NT2/D1 (cell line): ENCODE data around the gene KMT2B.
"Not testable (repeated sequence)": the region's sequence is repeated elsewhere in the genome, so short reads cannot be mapped to it uniquely, and the experiment has no call there.

Experiments used
- DNase-seq: peaks from one replicate; pipeline ENCODE4 v3.0.0-alpha.2; 2011; ENCODE audit warnings: low read depth, low spot score
- H3K27me3 ChIP-seq: 2 replicates; pipeline ENCODE4 v1.6.0; 2011; ENCODE audit warnings: mild to moderate bottlenecking; ENCODE audit not compliant: insufficient read length, insufficient read depth
- H3K36me3 ChIP-seq: 2 replicates; pipeline ENCODE4 v1.6.1; 2011; ENCODE audit warnings: mild to moderate bottlenecking, low read length, mixed read lengths; ENCODE audit not compliant: insufficient read depth, insufficient read length
- H3K4me1 ChIP-seq: 2 replicates; pipeline ENCODE4 v1.5.1; 2011; ENCODE audit not compliant: insufficient read depth, insufficient read length
- H3K4me3 ChIP-seq: 2 replicates; pipeline ENCODE4 v1.5.1; 2011; ENCODE audit warnings: low read depth; ENCODE audit not compliant: insufficient read length
- H3K9ac ChIP-seq: 2 replicates; pipeline ENCODE4 v1.6.0; 2011; ENCODE audit warnings: low read depth; ENCODE audit not compliant: insufficient read length
- H3K9me3 ChIP-seq: 2 replicates; pipeline ENCODE4 v1.5.1; 2011; ENCODE audit warnings: mild to moderate bottlenecking, low read length; ENCODE audit not compliant: insufficient read depth
- SUZ12 ChIP-seq: IDR thresholded peaks from 2 replicates; pipeline ENCODE4 v1.6.1; 2011; ENCODE audit not compliant: insufficient read length, insufficient read depth; ENCODE audit errors: extremely low read depth
- YY1 ChIP-seq: IDR thresholded peaks from 2 replicates; pipeline ENCODE4 v1.6.1; 2011; ENCODE audit not compliant: insufficient read length, insufficient read depth
- ZNF274 ChIP-seq: IDR thresholded peaks from 2 replicates; pipeline ENCODE4 v1.6.1; 2011; ENCODE audit warnings: mild to moderate bottlenecking, low read depth, low read length

The KMT2B gene

GRCh38 chr19:35766571-35767104 lies 48.8 kb downstream of the KMT2B start:
- peaks cover 39% of the 10 kb centered on the region for H3K36me3 ChIP-seq
- no peak for TF ChIP-seq SUZ12
- no peak for TF ChIP-seq YY1
- TF ChIP-seq ZNF274: no peak
- no peaks in the 10 kb centered on the region for H3K9me3 ChIP-seq
- no peak overlapping the region for H3K4me3 ChIP-seq
- no peaks in the 10 kb centered on the region for H3K27me3 ChIP-seq
- no peak overlapping the region for H3K9ac ChIP-seq
- no peak for DNase-seq
- peaks cover 6% of the 10 kb centered on the region for H3K4me1 ChIP-seq

- no peaks in the 10 kb centered on the region for H3K27me3 ChIP-seq
- peak overlapping the region; percentile 56 for H3K9ac ChIP-seq
- H3K9me3 ChIP-seq: no peaks in the 10 kb centered on the region
- peaks cover 6% of the 10 kb centered on the region for H3K4me1 ChIP-seq
- H3K36me3 ChIP-seq: peaks cover 31% of the 10 kb centered on the region
- TF ChIP-seq ZNF274: no peak
- TF ChIP-seq SUZ12: no peak
- TF ChIP-seq YY1: no peak
- H3K4me3 ChIP-seq: no peak overlapping the region
- DNase-seq: no peak
Measured at GRCh38 chr19:35767288-35768081, 49.7 kb downstream of the KMT2B start.

- H3K36me3 ChIP-seq: peaks cover 28% of the 10 kb centered on the region
- no peak for DNase-seq
- no peaks in the 10 kb centered on the region for H3K9me3 ChIP-seq
- TF ChIP-seq YY1 (no peak), SUZ12 (no peak), ZNF274 (no peak)
- H3K4me1 ChIP-seq: peaks cover 6% of the 10 kb centered on the region
- peak overlapping the region; percentile 32 for H3K9ac ChIP-seq
- no peaks in the 10 kb centered on the region for H3K27me3 ChIP-seq
- H3K4me3 ChIP-seq: no peak overlapping the region
Measured at GRCh38 chr19:35768082-35768421, 50.2 kb downstream of the KMT2B start.

GRCh38 chr19:35772362-35772761 lies 54.6 kb downstream of the KMT2B start:
- not testable (repeated sequence) for DNase-seq

GRCh38 chr19:35773020-35773806 lies 55.4 kb downstream of the KMT2B start:
- peaks cover 19% of the 10 kb centered on the region for H3K27me3 ChIP-seq
- peaks cover 16% of the 10 kb centered on the region for H3K4me1 ChIP-seq
- H3K9me3 ChIP-seq: no peaks in the 10 kb centered on the region
- peaks cover 9% of the 10 kb centered on the region for H3K36me3 ChIP-seq
- no peak for TF ChIP-seq SUZ12
- no peak for TF ChIP-seq YY1
- TF ChIP-seq ZNF274: no peak
- no peak overlapping the region for H3K4me3 ChIP-seq
- H3K9ac ChIP-seq: no peak overlapping the region
- DNase-seq: no peak

More at GRCh38 chr19:35772362-35772761, 54.6 kb downstream of the KMT2B start:
- Histone ChIP-seq H3K27me3 (peaks cover 13% of the 10 kb centered on the region), H3K4me1 (peaks cover 16% of the 10 kb centered on the region), H3K36me3 (peaks cover 12% of the 10 kb centered on the region)
- not testable (repeated sequence) for H3K9me3 ChIP-seq, H3K9ac ChIP-seq, H3K4me3 ChIP-seq

GRCh38 chr19:35774274-35775045 lies 56.7 kb downstream of the KMT2B start:
- TF ChIP-seq YY1 (no peak), ZNF274 (no peak), SUZ12 (no peak)
- no peak for DNase-seq
- H3K36me3 ChIP-seq: no peaks in the 10 kb centered on the region
- H3K9ac ChIP-seq: no peak overlapping the region
- H3K4me3 ChIP-seq: no peak overlapping the region
- no peaks in the 10 kb centered on the region for H3K9me3 ChIP-seq
- peaks cover 15% of the 10 kb centered on the region for H3K4me1 ChIP-seq
- H3K27me3 ChIP-seq: peaks cover 25% of the 10 kb centered on the region

- no peaks in the 10 kb centered on the region for H3K9me3 ChIP-seq
- TF ChIP-seq SUZ12: no peak
- TF ChIP-seq ZNF274: no peak
- TF ChIP-seq YY1: no peak
- no peak overlapping the region for H3K9ac ChIP-seq
- DNase-seq: no peak
- no peaks in the 10 kb centered on the region for H3K36me3 ChIP-seq
- H3K4me1 ChIP-seq: peaks cover 15% of the 10 kb centered on the region
- H3K27me3 ChIP-seq: peaks cover 25% of the 10 kb centered on the region
- no peak overlapping the region for H3K4me3 ChIP-seq
Measured at GRCh38 chr19:35775046-35775297, 57.2 kb downstream of the KMT2B start.
